Measurements from ENCODE around the gene OCEL1. TPM values are rescaled to one million over a fixed set of nuclear protein-coding genes. Genes with fewer than 3 reads are reported as not detected.

Gene OCEL1
- polyA plus RNA-seq, 4 donors: 24.0 to 93.7 (median 50.9) TPM

GRCh38 chr19:17234911-17235299, 8.9 kb downstream of the OCEL1 start:
- FAIRE-seq: no peak
- Histone ChIP-seq H3K4me3 (ENCODE audit: low read depth in 1 of 3, low read length in 3 of 3) (peak overlapping the region in 2 of 3 donors; percentile 21 to 45), H3K27ac (ENCODE audit: low read depth in 1 of 3, low read length in 2 of 3) (peak overlapping the region; percentile 6 to 47 (median 38)), H3K36me3 (ENCODE audit: control insufficient read depth in 3 of 3, insufficient read depth in 2 of 3, low read depth in 1 of 3, low read length in 3 of 3) (peaks cover 0 to 86% (median 14%) of the 10 kb centered on the region in 3 donors), H3K27me3 (ENCODE audit: control insufficient read depth in 3 of 3, insufficient read depth in 3 of 3, low read length in 3 of 3) (no peaks in the 10 kb centered on the region), H3K9me3 (ENCODE audit: control insufficient read depth in 2 of 2, insufficient read depth in 1 of 2, low read depth in 1 of 2, low read length in 1 of 2) (no peaks in the 10 kb centered on the region), H3K4me1 (ENCODE audit: control insufficient read depth in 3 of 3, insufficient read depth in 2 of 3, low read depth in 1 of 3, low read length in 2 of 3) (peaks cover 8 to 30% (median 10%) of the 10 kb centered on the region in 3 donors)
- DNase-seq: peak; percentile 64 to 77
- 18 to 28% (median 23%) methylated on average over 11 of the region's 11 CpGs for WGBS, 3 donors

GRCh38 chr19:17235300-17235970, 9.4 kb downstream of the OCEL1 start:
- WGBS, 3 donors: 6 to 8% (median 7%) methylated on average over 59 to 80 of the region's 80 CpGs
- Histone ChIP-seq H3K27me3 (ENCODE audit: control insufficient read depth in 3 of 3, insufficient read depth in 3 of 3, low read length in 3 of 3) (no peaks in the 10 kb centered on the region), H3K4me1 (ENCODE audit: control insufficient read depth in 3 of 3, insufficient read depth in 2 of 3, low read depth in 1 of 3, low read length in 2 of 3) (peaks cover 11 to 35% (median 13%) of the 10 kb centered on the region in 3 donors), H3K27ac (ENCODE audit: low read depth in 1 of 3, low read length in 2 of 3) (peak overlapping the region; percentile 6 to 47 (median 38)), H3K36me3 (ENCODE audit: control insufficient read depth in 3 of 3, insufficient read depth in 2 of 3, low read depth in 1 of 3, low read length in 3 of 3) (peaks cover 0 to 86% (median 17%) of the 10 kb centered on the region in 3 donors), H3K4me3 (ENCODE audit: low read depth in 1 of 3, low read length in 3 of 3) (peak overlapping the region; percentile 21 to 45 (median 43)), H3K9me3 (ENCODE audit: control insufficient read depth in 2 of 2, insufficient read depth in 1 of 2, low read depth in 1 of 2, low read length in 1 of 2) (no peaks in the 10 kb centered on the region)
- DNase-seq: peak; percentile 58 to 89
- FAIRE-seq: no peak

DNA sequence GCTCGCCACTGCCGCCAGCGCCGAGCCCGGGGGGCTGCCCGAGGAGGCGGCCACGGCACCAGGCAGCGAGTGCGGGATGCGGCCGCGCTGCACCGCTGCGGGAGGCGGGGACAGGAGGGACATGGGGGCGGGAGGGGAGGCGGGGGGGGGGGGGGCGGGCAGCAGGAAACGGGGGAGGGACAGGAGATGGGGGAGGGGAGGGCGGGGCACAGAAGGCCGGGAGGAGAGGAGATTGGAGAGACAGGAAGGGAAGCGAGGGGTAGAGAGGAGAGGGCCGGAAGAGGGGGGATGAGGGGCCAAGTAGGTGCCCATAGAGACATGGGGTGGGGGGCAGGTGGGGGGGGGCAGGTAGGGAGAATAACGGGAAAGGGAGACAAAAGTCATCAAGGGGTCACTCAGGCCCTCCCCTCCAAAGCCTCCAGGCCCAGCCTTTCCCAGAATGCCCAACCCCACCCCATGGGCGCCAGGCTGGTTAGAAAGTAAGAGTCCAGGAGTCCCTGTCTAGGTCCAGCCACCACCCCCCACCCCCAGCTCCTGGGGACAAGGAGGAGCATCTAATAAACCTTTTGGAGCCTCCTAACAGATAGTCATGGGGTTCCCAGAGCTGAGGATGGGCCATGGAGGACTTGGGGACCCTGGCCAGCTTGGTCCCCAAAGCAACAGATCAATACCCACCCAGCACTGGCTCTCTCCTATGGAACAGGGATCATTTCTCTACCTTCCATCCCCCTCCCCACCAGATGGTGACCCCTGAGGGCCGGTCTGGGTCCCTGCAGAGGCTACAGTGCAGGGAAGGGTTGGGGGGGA, 10.1 kb downstream of the OCEL1 start:
- Histone ChIP-seq H3K27ac (ENCODE audit: low read depth in 1 of 3, low read length in 2 of 3) (peak overlapping the region; percentile 30 to 63 (median 38)), H3K4me3 (ENCODE audit: low read depth in 1 of 3, low read length in 3 of 3) (peak overlapping the region in 2 of 3 donors; percentile 43 to 45), H3K9me3 (ENCODE audit: control insufficient read depth in 2 of 2, insufficient read depth in 1 of 2, low read depth in 1 of 2, low read length in 1 of 2) (no peaks in the 10 kb centered on the region), H3K36me3 (ENCODE audit: control insufficient read depth in 3 of 3, insufficient read depth in 2 of 3, low read depth in 1 of 3, low read length in 3 of 3) (peaks cover 0 to 86% (median 17%) of the 10 kb centered on the region in 3 donors), H3K27me3 (ENCODE audit: control insufficient read depth in 3 of 3, insufficient read depth in 3 of 3, low read length in 3 of 3) (no peaks in the 10 kb centered on the region), H3K4me1 (ENCODE audit: control insufficient read depth in 3 of 3, insufficient read depth in 2 of 3, low read depth in 1 of 3, low read length in 2 of 3) (peaks cover 11 to 42% (median 13%) of the 10 kb centered on the region in 3 donors)
- FAIRE-seq: no peak
- peak in 1 of 2 donors; percentile 51 for DNase-seq
- 8 to 13% (median 8%) methylated on average over 6 to 23 of the region's 27 CpGs for WGBS, 3 donors

DNA sequence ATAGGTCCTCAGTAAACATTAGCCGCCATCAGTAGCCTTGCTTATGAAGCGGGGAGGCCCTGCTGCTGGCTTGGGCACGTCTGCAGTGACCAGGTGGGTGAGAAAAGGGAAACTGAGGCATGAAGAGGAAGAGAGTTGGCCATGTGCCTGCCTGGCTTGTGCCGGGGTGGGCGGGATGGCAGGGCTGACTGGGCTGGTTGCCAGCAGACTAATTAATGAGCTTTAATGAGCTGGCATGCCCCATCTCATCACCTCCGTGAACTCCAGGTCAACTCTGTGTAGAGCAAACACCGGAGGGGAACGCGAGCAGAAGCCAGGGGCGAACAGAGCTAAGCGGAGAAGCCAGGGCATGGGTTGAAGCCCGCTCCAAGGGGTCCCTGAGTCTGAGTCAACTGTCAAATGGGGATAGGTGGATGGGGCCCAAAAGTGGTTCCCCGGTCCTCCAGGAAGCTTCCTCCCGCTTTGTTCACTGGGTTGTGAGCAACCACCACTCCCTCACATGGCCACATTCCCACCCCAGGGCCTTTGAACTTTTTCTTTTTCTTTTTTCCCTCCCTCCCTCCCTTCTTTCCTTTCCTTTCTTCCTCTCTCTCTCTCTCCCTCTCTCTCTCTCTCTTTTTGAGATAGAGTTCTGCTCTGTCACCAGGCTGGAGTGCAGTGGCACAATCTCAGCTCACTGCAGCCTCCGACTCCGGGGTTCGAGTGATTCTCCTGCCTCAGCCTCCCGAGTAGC, 11.0 kb downstream of the OCEL1 start:
- H3K4me1 ChIP-seq (ENCODE audit: control insufficient read depth in 3 of 3, insufficient read depth in 2 of 3, low read depth in 1 of 3, low read length in 2 of 3): peaks cover 11 to 46% (median 13%) of the 10 kb centered on the region in 3 donors
- DNase-seq (peak in 1 of 2 donors; percentile 35), FAIRE-seq (no peak)
- H3K27ac ChIP-seq (ENCODE audit: low read depth in 1 of 3, low read length in 2 of 3): peak overlapping the region in 2 of 3 donors; percentile 61 to 63
- WGBS, 3 donors: 63 to 80% (median 74%) methylated on average over 18 of the region's 18 CpGs
- H3K27me3 ChIP-seq (ENCODE audit: control insufficient read depth in 3 of 3, insufficient read depth in 3 of 3, low read length in 3 of 3): no peaks in the 10 kb centered on the region
- no peak overlapping the region for H3K4me3 ChIP-seq (ENCODE audit: low read depth in 1 of 3, low read length in 3 of 3)
- peaks cover 0 to 83% (median 17%) of the 10 kb centered on the region in 3 donors for H3K36me3 ChIP-seq (ENCODE audit: control insufficient read depth in 3 of 3, insufficient read depth in 2 of 3, low read depth in 1 of 3, low read length in 3 of 3)
- no peaks in the 10 kb centered on the region for H3K9me3 ChIP-seq (ENCODE audit: control insufficient read depth in 2 of 2, insufficient read depth in 1 of 2, low read depth in 1 of 2, low read length in 1 of 2)

- Histone ChIP-seq H3K9me3 (ENCODE audit: control insufficient read depth in 2 of 2, insufficient read depth in 1 of 2, low read depth in 1 of 2, low read length in 1 of 2) (no peaks in the 10 kb centered on the region), H3K36me3 (ENCODE audit: control insufficient read depth in 3 of 3, insufficient read depth in 2 of 3, low read depth in 1 of 3, low read length in 3 of 3) (peaks cover 0 to 74% (median 12%) of the 10 kb centered on the region in 3 donors), H3K4me3 (ENCODE audit: low read depth in 1 of 3, low read length in 3 of 3) (no peak overlapping the region), H3K27me3 (ENCODE audit: control insufficient read depth in 3 of 3, insufficient read depth in 3 of 3, low read length in 3 of 3) (no peaks in the 10 kb centered on the region), H3K4me1 (ENCODE audit: control insufficient read depth in 3 of 3, insufficient read depth in 2 of 3, low read depth in 1 of 3, low read length in 2 of 3) (peaks cover 11 to 53% (median 13%) of the 10 kb centered on the region in 3 donors), H3K27ac (ENCODE audit: low read depth in 1 of 3, low read length in 2 of 3) (no peak overlapping the region)
- no peak for FAIRE-seq
- 90 to 93% (median 92%) methylated on average over 13 of the region's 13 CpGs for WGBS, 3 donors
- DNase-seq: no peak
These were observed 12.0 kb downstream of the OCEL1 start for GRCh38 chr19:17237747-17238706.

DNA sequence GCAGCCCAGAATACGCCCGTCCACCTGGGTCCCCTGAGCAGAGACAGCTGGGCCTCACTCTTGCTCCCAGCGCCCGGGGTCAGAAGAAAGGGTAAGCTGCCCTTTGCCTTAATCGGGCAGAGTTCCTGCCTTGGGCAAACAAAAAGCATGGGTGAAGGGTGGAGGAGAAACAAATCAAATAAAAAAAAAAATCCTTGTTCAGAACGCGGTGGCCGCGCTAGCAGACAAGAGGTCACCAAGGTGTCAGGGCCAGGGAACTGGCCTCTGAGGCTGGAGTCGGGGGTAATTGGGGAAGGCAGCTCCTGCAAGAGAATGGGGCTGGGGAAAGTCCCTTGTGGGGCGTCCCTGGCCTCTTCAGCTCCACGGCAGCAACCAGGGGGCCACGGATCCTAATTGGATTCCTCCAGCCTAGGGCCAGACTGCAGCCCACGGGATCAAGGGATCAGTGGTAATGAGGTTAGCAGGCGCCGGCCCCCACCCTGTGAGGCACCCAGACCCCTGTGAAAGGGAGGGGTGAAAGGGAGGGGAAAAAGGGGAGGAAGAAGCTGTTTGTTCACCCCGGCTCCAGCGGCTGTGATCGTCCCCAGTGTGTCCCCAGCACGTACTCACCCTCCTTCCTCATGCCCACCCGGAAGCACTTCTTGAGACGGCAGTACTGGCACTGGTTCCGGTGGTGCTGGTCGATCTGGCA, 14.2 kb downstream of the OCEL1 start:
- Histone ChIP-seq H3K27ac (ENCODE audit: low read depth in 1 of 3, low read length in 2 of 3) (peak overlapping the region; percentile 22 to 67 (median 50)), H3K36me3 (ENCODE audit: control insufficient read depth in 3 of 3, insufficient read depth in 2 of 3, low read depth in 1 of 3, low read length in 3 of 3) (peaks cover 0 to 56% (median 12%) of the 10 kb centered on the region in 3 donors), H3K9me3 (ENCODE audit: control insufficient read depth in 2 of 2, insufficient read depth in 1 of 2, low read depth in 1 of 2, low read length in 1 of 2) (no peaks in the 10 kb centered on the region), H3K4me3 (ENCODE audit: low read depth in 1 of 3, low read length in 3 of 3) (peak overlapping the region in 2 of 3 donors; percentile 6 to 15), H3K4me1 (ENCODE audit: control insufficient read depth in 3 of 3, insufficient read depth in 2 of 3, low read depth in 1 of 3, low read length in 2 of 3) (peaks cover 8 to 49% (median 9%) of the 10 kb centered on the region in 3 donors), H3K27me3 (ENCODE audit: control insufficient read depth in 3 of 3, insufficient read depth in 3 of 3, low read length in 3 of 3) (no peaks in the 10 kb centered on the region)
- 19 to 51% (median 39%) methylated on average over 20 to 24 of the region's 24 CpGs for WGBS, 3 donors
- DNase-seq (peak; percentile 55 to 59), FAIRE-seq (no peak)

DNA sequence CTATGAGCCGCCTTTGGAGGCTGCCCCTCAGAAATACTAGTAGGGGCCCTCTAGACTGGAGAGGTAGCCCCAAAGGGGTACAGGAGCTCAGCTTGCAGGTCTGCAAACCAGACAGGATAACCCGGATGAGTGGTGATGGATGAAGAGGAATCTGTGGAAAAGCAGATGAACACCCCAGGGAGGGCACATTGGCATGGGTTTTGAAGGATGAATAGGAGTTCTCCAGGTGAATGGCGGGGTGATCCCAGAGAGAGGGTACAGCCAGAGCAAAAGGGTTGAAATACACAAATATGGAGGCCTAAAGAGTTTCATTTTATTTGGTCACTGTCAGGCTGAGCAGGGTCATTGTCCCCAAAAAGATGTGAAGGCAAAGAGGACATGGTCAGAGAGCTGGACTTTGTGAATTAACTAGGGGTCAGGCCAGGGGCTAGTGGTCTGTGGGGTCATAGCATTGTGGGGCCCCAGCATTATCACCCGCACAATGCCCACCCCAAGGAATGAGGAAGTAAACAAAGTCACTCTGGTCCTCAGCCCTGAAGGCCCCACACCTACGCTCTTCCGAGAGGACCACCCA, 14.9 kb downstream of the OCEL1 start:
- Histone ChIP-seq H3K9me3 (ENCODE audit: control insufficient read depth in 2 of 2, insufficient read depth in 1 of 2, low read depth in 1 of 2, low read length in 1 of 2) (no peaks in the 10 kb centered on the region), H3K4me3 (ENCODE audit: low read depth in 1 of 3, low read length in 3 of 3) (peak overlapping the region in 2 of 3 donors; percentile 6 to 15), H3K27ac (ENCODE audit: low read depth in 1 of 3, low read length in 2 of 3) (peak overlapping the region; percentile 22 to 67 (median 50)), H3K4me1 (ENCODE audit: control insufficient read depth in 3 of 3, insufficient read depth in 2 of 3, low read depth in 1 of 3, low read length in 2 of 3) (peaks cover 8 to 47% (median 9%) of the 10 kb centered on the region in 3 donors), H3K36me3 (ENCODE audit: control insufficient read depth in 3 of 3, insufficient read depth in 2 of 3, low read depth in 1 of 3, low read length in 3 of 3) (peaks cover 0 to 54% (median 12%) of the 10 kb centered on the region in 3 donors), H3K27me3 (ENCODE audit: control insufficient read depth in 3 of 3, insufficient read depth in 3 of 3, low read length in 3 of 3) (no peaks in the 10 kb centered on the region)
- 96 to 97% (median 97%) methylated on average over 6 of the region's 6 CpGs for WGBS, 3 donors
- FAIRE-seq (no peak), DNase-seq (no peak)
